ENCODE measurements around the gene CMTM1.
"Not testable (repeated sequence)": the region's sequence is repeated elsewhere in the genome, so short reads cannot be mapped to it uniquely, and the experiment has no call there.

Gene CMTM1

GRCh38 chr16:66554495-66554894 is 11.7 kb upstream of the CMTM1 start:
- no peak for TF ChIP-seq CTCF (conservative IDR thresholded peaks at IDR 0.05; ENCODE audit: low read depth)
- CTCF ChIA-PET, result interaction anchor here (0.6 kb wide), 1 partner anchor 8 kb away, joined by 5 read pairs; no protein-coding TSS in a partner anchor
- POLR2A ChIA-PET (ENCODE audit: low non-redundant PET), result no interaction called here

GRCh38 chr16:66560107-66560506 is 6.1 kb upstream of the CMTM1 start:
- no peak for TF ChIP-seq CTCF (conservative IDR thresholded peaks at IDR 0.05; ENCODE audit: low read depth)
- H3K27ac ChIP-seq, result no peak overlapping the region
- POLR2A ChIA-PET (ENCODE audit: low non-redundant PET), result no interaction called here
- no peak for DNase-seq (ENCODE audit: low spot score)
- CTCF ChIA-PET, result no interaction called here

More at GRCh38 chr16:66554495-66554894, 11.7 kb upstream of the CMTM1 start:
- DNase-seq (ENCODE audit: low spot score), result no peak
- H3K27ac ChIP-seq, result no peak overlapping the region

- DNase-seq (ENCODE audit: low spot score), result no peak
- TF ChIP-seq CTCF (conservative IDR thresholded peaks at IDR 0.05; ENCODE audit: low read depth), result no peak
- CTCF ChIA-PET, result interaction anchor here (0.5 to 2.3 kb wide), 6 partner anchors 7 to 509 kb away, joined by 3 to 18 read pairs (median 4); no protein-coding TSS in a partner anchor
- POLR2A ChIA-PET (ENCODE audit: low non-redundant PET), result no interaction called here
- H3K27ac ChIP-seq, result no peak overlapping the region
Observed at GRCh38 chr16:66561381-66562080, 4.7 kb upstream of the CMTM1 start.

- peak; percentile 26; the same call in 1 of the 2 replicates for TF ChIP-seq CTCF (conservative IDR thresholded peaks at IDR 0.05; ENCODE audit: low read depth)
- ChIA-PET POLR2A (ENCODE audit: low non-redundant PET) (no interaction called here), CTCF (interaction anchor here (0.5 to 2.3 kb wide), 9 partner anchors 8 to 508 kb away, joined by 3 to 18 read pairs (median 3); no protein-coding TSS in a partner anchor)
- H3K27ac ChIP-seq, result no peak overlapping the region
- no peak for DNase-seq (ENCODE audit: low spot score)
Observed at GRCh38 chr16:66562409-66562808, 3.8 kb upstream of the CMTM1 start.

GRCh38 chr16:66562986-66563385 is 3.3 kb upstream of the CMTM1 start:
- POLR2A ChIA-PET (ENCODE audit: low non-redundant PET), result no interaction called here
- no peak for TF ChIP-seq CTCF (conservative IDR thresholded peaks at IDR 0.05; ENCODE audit: low read depth)
- CTCF ChIA-PET, result interaction anchor here (0.6 to 2.3 kb wide), 9 partner anchors 9 to 305 kb away, joined by 3 to 18 read pairs (median 3); no protein-coding TSS in a partner anchor
- H3K27ac ChIP-seq, result no peak overlapping the region
- no peak for DNase-seq (ENCODE audit: low spot score)

GRCh38 chr16:66563574-66564334 is 2.5 kb upstream of the CMTM1 start:
- CTCF ChIA-PET, result interaction anchor here (0.6 to 2.3 kb wide), 8 partner anchors 24 to 304 kb away, joined by 3 to 18 read pairs (median 4); no protein-coding TSS in a partner anchor
- no peak for TF ChIP-seq CTCF (conservative IDR thresholded peaks at IDR 0.05; ENCODE audit: low read depth)
- POLR2A ChIA-PET (ENCODE audit: low non-redundant PET), result no interaction called here
- no peak for DNase-seq (ENCODE audit: low spot score)
- no peak overlapping the region for H3K27ac ChIP-seq

- DNase-seq (ENCODE audit: low spot score); POLR2A ChIA-PET (ENCODE audit: low non-redundant PET); H3K27ac ChIP-seq: not testable (repeated sequence)
- CTCF ChIA-PET, result interaction anchor here (0.8 kb wide), 1 partner anchor 309 kb away, joined by 4 read pairs; no protein-coding TSS in a partner anchor
Observed at GRCh38 chr16:66567270-66567669, 1.0 kb downstream of the CMTM1 start.

Data from RWPE1 (cell line).